HTR-8/SVneo (cell line): ENCODE results near the gene CNKSR2.

Source experiments
- DNase-seq: peaks from one replicate; pipeline ENCODE4 v3.0.0; 2011; ENCODE audit warnings: low spot score, mixed read lengths; ENCODE audit not compliant: insufficient read length
- FAIRE-seq: peaks from 2 replicates; lab custom pipeline; 2011; peaks lifted over from hg19 to GRCh38; lab: Jason Lieb, UNC

The CNKSR2 gene

DNA sequence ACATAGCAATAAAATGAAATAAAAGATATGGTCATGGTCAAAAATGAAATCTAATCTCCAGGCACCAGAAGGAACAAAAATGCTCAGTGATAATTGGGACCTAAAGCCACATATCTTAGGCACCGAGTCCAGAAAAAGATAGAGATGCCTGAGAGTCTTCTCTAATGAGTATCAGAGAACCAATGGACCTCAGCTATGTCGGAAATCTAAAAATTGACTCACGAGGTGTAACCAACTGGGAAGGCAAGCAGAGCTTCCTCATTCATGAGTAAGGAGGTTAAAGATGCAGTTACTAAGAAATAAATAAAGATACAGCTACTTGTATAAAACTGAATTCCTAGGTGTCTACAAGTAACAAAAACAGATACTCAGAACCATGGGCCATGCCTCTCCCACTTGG lies 211.8 kb downstream of the CNKSR2 start:
- FAIRE-seq (no peak), DNase-seq (no peak)

DNA sequence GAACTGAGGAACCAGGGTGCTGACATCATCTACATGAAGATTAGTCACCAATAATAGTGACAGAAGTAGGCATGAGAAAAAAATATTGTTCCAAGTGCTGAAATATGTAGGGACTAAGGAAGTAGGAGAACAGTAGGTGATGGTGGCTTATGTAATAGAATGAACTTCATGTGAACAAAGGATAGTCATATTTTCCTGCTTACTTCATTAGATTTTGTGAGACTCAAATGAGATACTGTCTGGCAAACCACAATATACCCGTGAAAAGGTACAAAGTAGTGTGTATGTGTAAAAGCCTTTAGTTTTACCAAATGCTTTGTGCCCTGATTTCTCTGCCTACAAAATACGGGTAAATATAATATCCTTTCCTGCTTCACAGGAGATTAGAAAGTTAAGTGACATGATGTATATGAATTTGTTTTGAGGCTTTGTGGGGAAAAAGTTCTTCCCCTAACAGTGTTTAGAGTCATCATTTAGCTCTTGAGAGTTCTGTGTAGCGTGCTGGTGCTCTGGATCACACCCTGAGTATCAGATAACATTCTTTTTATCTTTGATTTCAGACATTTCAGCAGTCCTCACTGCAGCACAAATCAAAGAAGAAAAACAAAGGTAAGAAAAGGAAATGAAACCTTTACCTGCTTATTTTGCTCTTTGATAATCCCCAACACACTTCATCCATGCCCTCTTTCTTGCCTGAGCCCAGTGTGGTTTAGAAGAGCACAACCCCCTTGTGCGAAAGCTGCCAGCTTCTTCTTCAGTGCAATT lies 216.0 kb downstream of the CNKSR2 start:
- FAIRE-seq (no peak), DNase-seq (no peak)

DNA sequence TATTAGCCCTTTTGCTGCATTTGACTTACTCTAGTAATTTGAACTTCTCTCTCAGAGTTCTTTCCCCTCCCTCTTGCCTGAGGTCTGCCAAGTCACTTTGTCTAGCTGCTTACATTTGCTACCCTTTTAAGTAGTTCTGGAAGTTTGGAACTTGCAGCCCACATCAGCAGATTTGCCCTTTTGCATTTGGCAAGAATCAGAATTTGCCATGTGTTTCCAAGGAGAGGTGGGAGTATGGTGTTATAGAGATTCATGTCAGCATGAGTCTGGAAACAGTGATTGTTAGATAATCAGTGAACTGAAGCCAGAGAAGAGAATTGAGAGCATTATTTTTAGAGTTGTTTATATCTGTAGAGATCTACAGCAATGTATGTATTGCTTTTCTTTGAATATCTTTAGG lies 231.8 kb downstream of the CNKSR2 start:
- FAIRE-seq (no peak), DNase-seq (no peak)

DNA sequence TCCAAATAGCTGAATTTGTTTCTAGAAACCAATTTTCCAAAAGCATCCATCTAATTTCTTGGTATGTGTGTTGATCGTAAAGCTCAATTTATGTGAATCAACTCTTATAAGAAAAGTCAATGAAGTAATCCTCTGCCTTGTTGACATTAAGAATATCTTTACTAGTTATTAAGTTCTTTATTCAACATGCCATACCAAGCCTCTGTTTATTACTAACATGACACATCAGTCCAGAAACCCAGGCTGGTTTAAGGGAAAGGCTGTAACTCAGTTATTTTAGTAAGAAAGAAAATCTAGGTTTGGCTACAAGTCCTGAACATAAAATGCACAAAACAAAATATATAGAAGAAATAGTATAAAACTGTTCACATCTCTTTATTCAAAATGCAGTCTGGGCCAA lies 235.9 kb downstream of the CNKSR2 start:
- FAIRE-seq (no peak), DNase-seq (no peak)

DNA sequence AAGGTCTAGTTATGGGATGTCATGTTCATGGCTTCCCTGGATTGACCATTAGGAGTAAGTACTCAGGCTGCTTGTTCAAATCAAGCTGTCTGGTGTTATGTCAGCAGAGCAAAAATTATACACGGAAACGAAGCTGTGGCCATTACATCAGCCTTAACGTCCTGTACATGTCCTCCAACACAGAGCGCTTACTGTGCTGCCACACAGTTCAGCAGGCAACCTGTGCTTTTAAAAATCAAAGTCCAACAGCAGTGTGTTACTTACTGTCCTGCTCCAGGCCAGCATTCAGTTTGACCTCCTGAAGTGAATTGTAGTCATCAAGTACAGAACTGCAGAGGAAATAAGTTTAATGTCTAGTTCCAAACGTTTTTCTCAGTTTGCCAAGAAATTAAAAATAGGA lies 237.9 kb downstream of the CNKSR2 start:
- no peak for DNase-seq
- FAIRE-seq = peak; percentile 77

DNA sequence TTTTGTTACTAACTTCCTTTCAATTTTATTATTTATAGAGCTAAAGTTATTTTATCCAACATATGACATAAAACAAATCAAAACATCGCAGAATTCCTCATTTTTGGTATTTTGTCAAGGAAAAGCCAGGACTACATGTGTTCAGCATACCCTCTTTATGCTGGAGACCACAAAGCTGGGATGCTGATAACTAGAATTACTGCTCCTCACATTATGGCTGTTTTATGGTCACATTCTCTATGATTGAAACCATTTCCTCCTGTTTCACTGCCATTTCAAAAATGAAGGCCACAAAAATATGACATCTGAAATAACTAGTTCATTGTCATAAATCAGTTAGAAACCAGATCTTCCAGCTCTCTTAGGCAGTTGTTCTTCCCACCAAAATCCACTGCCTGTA lies 242.2 kb downstream of the CNKSR2 start:
- no peak for FAIRE-seq

DNA sequence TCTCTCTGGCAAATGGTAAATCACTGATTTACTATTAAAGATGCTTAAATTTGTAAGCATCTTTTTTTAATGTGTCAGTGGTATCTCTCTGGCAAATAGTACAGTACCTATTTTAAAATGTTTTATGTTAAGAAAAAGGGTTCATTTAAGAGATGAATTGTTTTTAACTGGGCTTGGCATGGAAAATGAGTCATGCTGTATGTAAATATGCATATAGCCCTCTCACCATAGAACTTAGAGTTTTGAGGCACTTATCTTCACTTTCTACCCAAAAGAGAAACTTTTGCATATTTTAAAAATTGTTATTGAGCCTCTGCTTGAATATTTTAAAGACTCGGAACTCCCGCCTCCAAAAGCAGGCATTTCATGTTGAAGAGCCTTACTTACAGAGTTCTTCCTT lies 246.0 kb downstream of the CNKSR2 start:
- DNase-seq = no peak
- no peak for FAIRE-seq

More for the DNA sequence above, 242.2 kb downstream of the CNKSR2 start:
- DNase-seq = no peak

DNA sequence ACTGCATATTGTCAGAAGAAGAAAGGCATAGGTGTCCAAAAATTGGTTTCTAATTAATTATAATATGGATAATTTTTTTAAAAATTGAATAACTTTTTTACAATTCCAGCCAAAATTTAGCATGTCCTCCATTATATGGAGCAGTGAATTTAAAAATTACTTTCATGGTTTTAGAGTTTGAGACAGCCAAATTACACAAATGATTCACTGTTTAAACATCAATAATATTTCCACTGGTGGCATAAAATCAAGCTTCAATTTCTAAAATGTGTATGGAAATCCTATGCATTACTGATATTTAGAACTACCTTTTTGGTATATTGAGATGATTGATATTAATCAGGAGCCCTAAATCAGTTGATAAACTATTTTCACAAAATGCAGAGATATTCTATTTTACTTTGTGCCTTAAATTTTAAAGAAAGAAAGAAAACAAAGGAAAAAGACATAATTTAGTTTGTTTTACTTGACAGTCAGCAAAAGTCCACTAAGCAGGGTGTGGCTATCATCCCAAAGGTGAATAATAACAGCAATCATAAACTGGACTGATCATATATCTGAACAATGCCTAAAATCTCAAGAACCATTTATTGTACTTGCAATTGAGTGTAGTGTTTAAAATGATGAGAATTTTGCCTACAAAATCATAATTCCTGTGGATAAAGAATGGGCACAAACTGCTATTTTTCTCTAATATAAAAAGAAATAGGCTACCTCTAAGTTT lies 249.7 kb downstream of the CNKSR2 start:
- DNase-seq = no peak
- no peak for FAIRE-seq

DNA sequence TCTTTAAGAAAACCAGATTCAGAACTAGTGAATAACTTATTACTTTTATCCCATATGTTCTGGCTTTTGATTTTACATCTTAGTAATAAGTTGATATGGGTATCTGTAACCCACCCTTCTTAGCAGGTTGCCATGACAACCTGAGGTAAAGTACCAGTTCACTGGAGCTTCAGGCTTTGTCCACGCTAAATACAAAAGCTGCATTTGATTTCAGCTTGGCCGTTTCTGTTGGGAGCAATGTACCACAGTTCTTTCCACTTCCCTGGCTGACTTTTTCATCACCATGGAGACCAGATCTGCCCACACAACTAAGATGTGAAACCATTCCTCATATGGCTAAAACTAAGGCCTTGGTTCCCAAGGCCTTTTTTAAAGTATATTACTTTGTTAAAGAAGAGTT lies 257.8 kb downstream of the CNKSR2 start:
- no peak for FAIRE-seq
- no peak for DNase-seq

DNA sequence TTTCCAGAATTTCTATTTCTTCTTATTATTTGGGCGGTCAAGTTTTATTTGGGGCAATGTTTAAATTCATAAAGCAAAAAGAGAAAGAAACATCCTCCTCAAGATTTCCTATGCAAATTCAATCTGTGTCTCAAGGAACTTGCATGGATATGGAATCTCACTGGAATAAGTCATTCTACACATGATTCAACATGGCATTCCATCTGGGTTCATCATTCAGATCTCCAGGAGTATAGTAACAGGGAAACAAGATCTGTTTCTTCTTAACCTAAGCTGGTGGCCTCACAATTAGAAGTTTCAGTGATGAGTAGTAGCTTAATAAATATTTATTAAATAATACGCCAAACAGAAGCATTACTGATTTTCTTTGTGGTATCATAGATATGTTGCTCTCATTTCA lies 264.1 kb downstream of the CNKSR2 start:
- no peak for DNase-seq
- FAIRE-seq = no peak

DNA sequence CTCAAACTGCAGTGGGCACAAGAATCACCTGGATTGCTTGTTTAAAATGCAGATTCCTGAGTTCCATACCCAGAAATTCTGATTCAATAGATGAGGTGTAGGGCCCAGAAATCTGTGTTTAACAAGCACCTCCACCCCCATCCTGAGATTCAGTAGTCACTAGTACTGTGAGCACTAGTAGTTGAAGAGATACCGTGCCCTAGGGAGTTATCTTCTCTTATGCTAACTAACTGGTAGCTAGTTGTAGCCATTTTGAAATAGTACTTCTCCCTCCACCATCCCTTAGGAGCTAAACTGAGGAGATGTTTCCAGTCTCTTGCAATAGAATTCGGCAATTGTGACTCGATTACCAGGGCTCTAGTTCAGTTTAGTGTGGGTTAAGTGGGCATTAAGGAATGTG lies 265.6 kb downstream of the CNKSR2 start:
- FAIRE-seq (no peak), DNase-seq (no peak)

DNA sequence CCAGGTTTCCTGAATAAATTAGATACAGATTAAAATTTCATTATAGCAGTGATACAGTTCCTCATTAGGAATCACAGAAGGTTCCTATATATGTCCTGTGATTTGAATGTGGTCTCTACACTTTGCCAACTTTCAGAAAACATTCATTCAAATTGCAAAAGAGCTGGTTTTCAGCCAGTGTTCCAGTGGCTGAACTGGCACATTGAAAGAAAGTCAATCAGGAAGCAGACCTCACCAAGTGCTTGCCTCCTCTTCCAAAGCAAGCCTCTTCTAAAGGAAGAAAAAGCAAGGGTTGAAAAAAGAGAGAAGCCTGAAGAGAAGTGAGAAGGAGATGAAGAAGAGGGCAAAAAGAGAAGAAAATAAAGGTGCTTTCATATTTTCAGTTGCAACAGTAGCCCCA lies 271.2 kb downstream of the CNKSR2 start:
- DNase-seq (no peak), FAIRE-seq (no peak)

DNA sequence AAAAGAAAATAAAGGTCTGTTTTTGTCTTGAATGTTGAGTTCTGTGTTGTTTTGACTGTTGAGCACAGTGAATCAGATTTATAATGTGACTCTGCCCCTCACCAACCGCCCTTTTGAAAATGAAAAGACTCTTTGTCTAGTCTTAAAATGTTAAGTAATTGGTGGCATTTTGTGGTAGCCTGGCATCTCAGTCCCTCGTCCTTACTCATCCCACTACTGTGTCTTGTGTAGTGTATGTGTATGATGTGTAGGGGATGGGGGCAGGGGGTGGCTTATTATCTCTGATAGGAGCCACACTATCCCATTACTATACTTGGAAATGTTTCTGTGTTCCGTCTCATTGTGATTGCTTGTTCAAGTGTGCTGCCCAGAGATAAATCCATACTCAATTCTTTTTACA lies 271.7 kb downstream of the CNKSR2 start:
- FAIRE-seq (no peak), DNase-seq (no peak)

DNA sequence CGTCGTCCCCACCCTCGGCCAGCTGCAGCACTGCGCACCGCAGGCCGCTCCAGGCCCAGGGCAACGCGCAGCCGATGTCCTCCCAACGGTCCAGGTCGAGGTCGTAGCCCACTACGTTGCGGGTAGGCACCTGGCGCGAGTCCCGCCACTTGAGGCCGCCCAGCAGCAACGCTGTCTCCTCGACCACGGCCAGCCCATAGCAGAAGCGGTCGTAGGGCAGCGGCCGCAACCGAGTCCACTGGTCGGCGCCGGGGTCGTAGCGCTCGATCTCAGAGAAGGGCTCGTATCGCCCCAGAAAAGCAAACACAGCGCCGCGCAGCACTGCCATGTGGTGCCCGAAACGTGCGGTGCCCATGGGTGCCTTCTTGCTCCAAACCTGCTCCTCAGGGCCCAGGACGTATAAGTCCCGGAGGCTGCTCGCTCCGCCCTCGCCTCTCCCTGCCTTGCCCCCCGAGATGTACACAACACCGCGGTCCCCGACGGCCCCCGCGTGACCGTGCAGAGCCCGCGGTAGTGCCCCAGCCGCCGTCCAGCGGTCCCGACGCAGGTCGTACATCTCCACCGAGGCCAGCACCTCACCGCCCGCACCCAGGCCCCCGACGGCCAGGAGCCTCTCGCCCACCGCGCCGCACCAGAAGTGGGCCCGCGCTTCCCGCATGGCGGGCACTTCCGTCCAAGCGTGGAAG lies 281.8 kb downstream of the CNKSR2 start:
- no peak for DNase-seq
- peak; percentile 4 for FAIRE-seq

DNA sequence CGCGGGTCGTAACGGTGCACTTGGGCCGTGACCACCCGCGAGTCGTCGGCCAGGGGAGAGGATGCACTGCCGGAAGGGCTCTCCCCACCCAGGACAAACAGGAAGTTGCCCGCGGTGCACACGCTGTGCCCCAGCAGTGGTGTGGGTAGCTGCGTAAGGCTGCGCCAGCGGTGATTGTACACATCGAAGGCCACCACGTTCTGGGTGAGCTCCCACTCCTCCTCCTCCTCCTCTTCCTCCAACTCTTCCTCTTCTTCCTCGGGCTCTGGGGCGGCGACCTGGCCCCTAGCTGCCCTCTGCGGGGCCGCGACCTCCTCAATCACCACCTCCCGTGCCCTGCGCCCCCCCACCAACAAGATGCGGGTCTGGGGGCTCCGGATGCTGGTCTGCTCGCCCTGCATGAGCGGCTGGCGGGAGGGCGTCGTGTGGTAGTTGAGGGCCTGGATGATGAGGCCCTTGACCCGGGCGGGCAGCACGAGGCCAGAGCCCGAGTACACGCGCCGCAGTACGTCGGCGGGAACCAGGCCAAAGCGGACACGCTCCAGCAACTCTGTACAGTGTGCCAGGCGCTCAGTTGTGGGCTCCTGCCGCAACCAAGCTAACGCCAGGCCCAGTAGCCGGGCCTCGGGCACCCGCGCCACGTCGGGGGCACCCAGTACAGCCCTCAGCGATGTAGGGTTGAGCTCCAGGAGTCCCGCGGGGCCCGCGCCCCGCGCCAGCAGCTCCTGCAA lies 282.5 kb downstream of the CNKSR2 start:
- FAIRE-seq = no peak
- no peak for DNase-seq

DNA sequence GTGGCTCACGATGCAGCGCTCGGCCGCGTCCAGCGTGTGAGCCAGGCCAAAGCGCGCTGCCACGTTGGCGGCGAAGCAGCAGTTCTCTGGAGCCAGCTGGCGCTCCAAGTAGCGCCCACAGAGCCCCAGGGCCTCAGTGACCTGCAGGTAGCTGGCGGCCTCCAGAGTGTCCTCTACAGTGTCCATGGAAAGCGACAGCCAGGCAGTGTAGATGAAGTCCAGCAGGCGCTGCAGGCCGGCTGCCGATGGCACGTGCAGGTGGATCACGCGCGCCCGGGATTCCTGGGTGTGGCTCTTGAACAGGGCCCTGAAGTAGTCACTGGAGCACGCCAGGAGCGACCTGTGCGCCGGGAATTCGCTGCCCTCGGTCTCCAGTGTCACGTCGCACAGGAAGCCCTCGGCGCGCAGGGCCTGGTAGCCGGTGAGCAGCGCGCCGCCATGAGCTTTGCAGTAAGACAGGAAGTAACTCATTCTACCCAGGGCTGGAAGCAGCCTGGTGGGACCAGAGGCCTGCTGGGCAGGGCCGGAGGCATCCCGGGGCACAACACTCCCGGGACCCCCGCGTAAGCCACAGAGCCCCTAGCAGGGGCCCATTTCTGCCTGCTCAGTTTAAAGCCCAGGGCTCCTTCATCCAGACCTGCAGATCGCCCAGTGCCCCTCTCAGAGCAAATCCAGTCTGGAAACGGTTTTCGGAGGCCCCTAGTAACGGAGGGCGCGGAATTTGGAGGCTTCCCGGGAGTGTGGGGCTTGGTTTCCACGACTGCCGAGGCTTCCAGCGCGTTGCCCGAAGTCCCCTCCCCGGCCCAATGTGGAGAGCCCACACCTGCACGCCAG lies 283.3 kb downstream of the CNKSR2 start:
- no peak for FAIRE-seq
- DNase-seq = no peak

DNA sequence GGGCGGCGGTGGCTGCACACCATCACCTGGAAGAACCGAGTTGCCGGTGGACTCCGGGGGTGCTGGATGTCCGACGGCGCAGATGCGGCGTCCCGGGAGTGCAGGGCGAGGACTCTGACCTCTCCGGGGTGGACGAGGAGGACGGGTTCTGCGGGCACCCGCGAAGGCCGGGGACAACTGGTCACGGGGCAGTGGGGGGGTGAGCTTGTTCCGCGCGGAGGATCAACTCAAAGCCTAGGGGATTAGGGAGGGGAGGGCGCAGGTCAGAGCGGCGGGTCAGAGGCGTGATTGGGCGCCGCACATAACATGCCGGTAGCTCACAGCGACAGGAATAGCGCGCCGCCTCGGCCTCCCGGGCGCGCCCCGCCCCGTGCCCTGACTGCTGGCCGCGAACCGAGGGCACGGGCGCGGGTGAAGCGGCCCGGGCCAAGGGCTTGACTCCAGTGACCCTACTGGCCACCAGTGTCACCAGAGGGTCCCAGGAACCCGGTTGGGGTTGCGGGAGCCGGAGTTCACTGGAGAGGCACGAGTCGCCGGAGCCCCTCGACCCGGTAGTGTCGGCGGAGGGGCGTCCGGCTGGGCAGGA lies 284.0 kb downstream of the CNKSR2 start, which contains the start of gene KLHL34:
TSS of gene KLHL34 (minus strand) at position 179 of the 586 bp plus-strand sequence. CDS start 542 bp downstream, outside the sequence.
- DNase-seq (no peak), FAIRE-seq (no peak)

DNA sequence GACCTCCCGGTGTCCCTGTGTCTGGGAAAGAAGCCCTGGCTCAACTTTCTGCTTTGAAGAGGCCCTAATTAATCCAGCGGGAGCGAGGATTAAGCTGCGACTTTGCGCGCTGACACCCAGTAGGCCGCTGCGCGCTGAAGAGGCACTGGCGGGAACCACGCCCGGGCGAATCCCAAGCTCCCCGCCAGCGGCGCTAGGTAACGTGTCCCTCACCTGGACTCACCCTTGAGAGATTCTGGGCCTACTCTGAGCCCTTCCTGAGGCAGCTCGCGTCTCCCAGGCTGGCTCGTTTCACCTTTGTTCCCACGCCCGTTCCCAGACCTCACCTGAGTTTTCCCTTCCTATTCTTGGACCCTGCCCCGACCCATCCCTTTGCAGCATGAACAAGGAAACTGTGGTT lies 284.5 kb downstream of the CNKSR2 start:
- FAIRE-seq (no peak), DNase-seq (no peak)

DNA sequence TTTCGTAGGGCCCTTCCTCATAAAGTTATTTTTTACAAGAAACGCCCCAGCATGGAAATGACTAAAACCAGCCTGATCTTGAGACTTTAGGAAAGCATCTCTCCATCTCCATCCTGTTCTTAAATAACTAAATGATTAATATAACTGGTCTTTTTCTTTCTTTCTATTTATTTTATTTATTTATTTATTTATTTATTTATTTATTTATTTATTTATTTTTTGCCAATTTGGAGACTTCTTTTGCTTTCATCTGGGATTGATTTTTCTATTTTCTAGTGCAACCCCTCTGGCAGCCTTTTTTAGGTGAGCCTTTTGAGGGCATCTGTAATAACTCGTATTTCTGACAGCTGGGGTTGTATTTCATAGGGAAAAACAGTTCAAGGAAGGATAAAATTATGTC lies 285.1 kb downstream of the CNKSR2 start:
- DNase-seq = no peak
- no peak for FAIRE-seq
